ELF-1 (cell line): ENCODE data around the gene ZNF865.
"Not testable (repeated sequence)": the region's sequence is repeated elsewhere in the genome, so short reads cannot be mapped to it uniquely, and the experiment has no call there.

Experiments
- DNase-seq: peaks from one replicate; pipeline ENCODE4 v3.0.0-alpha.2; 2016; ENCODE audit warnings: low read depth, low spot score

ZNF865 gene

GRCh38 chr19:55605637-55606470, at the start of gene ZNF865:
Gene ZNF865 (plus strand): TSS chr19:55605647. CDS start chr19:55613619, 7,972 bp downstream.
- DNase-seq, result peak; percentile 92

- no peak for DNase-seq
Measured at GRCh38 chr19:55559684-55560083, 45.8 kb upstream of the ZNF865 start.

- peak; percentile 31 for DNase-seq
Measured at GRCh38 chr19:55563261-55563690, 42.2 kb upstream of the ZNF865 start.

- no peak for DNase-seq
Measured at GRCh38 chr19:55566823-55567222, 38.6 kb upstream of the ZNF865 start.

- no peak for DNase-seq
Measured at GRCh38 chr19:55567708-55568328, 37.6 kb upstream of the ZNF865 start.

GRCh38 chr19:55569477-55569876, 36.0 kb upstream of the ZNF865 start:
- not testable (repeated sequence) for DNase-seq

- not testable (repeated sequence) for DNase-seq
Measured at GRCh38 chr19:55573929-55574328, 31.5 kb upstream of the ZNF865 start.

GRCh38 chr19:55576746-55577145, 28.7 kb upstream of the ZNF865 start:
- DNase-seq, result no peak

- DNase-seq, result no peak
Measured at GRCh38 chr19:55578031-55578760, 27.3 kb upstream of the ZNF865 start.

GRCh38 chr19:55578761-55579747, 26.4 kb upstream of the ZNF865 start:
- DNase-seq, result no peak

GRCh38 chr19:55579766-55580621, 25.5 kb upstream of the ZNF865 start:
- peak; percentile 21 for DNase-seq

GRCh38 chr19:55580628-55581144, 24.8 kb upstream of the ZNF865 start, which contains the start of gene ZNF579:
Gene ZNF579 (minus strand): TSS chr19:55580848. CDS start chr19:55579639, 1,209 bp downstream.
- DNase-seq, result peak; percentile 85

GRCh38 chr19:55581145-55581822, 24.2 kb upstream of the ZNF865 start:
- peak; percentile 76 for DNase-seq

- DNase-seq, result no peak
Measured at GRCh38 chr19:55581823-55582223, 23.6 kb upstream of the ZNF865 start.

GRCh38 chr19:55582284-55582683, 23.2 kb upstream of the ZNF865 start:
- DNase-seq, result not testable (repeated sequence)

GRCh38 chr19:55583897-55584296, 21.6 kb upstream of the ZNF865 start:
- not testable (repeated sequence) for DNase-seq

GRCh38 chr19:55584871-55585270, 20.6 kb upstream of the ZNF865 start:
- DNase-seq, result no peak

GRCh38 chr19:55585658-55586339, 19.6 kb upstream of the ZNF865 start:
- DNase-seq, result peak; percentile 43
